Measurements from ENCODE around the gene SPTBN2.

SPTBN2 gene

DNA sequence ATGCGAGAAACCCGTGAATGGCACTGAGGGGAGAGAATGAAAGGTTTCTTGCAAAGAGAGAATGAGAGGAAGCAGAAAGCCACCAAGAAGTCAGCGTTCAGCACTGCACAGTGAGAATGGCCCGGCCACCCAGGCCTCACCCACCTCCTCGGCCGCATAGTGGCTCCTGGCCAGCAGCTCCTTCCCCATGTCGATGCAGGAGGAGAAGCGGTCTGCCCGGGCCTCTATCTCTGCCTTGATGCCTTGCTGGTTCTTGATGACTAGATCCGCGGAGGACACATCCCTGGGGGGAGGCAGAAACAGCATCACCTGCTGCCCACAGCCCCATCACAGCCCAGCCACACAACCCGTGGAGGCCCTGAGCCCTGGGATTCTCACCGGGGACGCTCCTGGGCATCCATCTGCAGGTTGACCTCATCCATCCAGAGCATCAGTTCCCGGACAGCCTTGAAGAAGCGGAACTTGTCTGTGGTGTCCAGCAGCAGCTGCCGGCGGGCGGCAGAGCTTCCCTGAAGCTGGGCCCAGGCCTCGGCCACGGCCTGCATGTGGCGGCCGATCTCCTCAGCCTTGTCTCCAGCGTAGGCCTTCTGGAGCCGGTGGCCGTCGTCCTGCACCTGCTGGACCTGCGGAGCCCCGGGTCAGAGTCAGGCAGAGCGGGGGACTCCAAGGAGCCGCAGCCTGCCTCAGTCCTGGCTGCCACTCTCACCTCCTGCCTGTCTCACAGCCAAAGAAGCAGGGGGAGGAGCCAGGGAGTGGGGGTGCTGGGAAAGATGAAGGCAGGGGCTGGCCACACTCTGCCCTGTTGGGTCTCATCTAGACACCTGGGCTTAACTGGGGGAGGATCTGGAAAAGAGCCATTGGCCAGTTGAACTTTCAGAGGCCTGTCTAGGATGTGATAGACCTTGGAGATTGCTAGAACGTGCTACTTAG is 39.1 kb downstream of the SPTBN2 start:
- Histone ChIP-seq H2AFZ (ENCODE audit: low read depth, low read length, severe bottlenecking) (no peak overlapping the region), H3K36me3 (ENCODE audit: low read length) (no peaks in the 10 kb centered on the region), H3K79me2 (ENCODE audit: insufficient read depth, low read length) (no peaks in the 10 kb centered on the region), H3K9me3 (ENCODE audit: insufficient read depth, low read length) (no peaks in the 10 kb centered on the region), H4K20me1 (ENCODE audit: low read depth, low read length) (no peaks in the 10 kb centered on the region), H3K9ac (ENCODE audit: low read length) (no peak overlapping the region), H3K27me3 (ENCODE audit: low read length) (no peaks in the 10 kb centered on the region), H3F3A (ENCODE audit: insufficient read depth) (no peaks in the 10 kb centered on the region), H3K4me2 (ENCODE audit: low read depth, low read length, poor library complexity, severe bottlenecking) (no peak overlapping the region), H3K27ac (ENCODE audit: low read depth, low read length) (no peak overlapping the region), H3K4me3 (ENCODE audit: insufficient read depth, low read length, poor library complexity, severe bottlenecking) (no peak overlapping the region), H3K9me2 (replicated peaks; ENCODE audit: insufficient read depth, low read length) (no peaks in the 10 kb centered on the region)
- TF ChIP-seq, protein P1, sequence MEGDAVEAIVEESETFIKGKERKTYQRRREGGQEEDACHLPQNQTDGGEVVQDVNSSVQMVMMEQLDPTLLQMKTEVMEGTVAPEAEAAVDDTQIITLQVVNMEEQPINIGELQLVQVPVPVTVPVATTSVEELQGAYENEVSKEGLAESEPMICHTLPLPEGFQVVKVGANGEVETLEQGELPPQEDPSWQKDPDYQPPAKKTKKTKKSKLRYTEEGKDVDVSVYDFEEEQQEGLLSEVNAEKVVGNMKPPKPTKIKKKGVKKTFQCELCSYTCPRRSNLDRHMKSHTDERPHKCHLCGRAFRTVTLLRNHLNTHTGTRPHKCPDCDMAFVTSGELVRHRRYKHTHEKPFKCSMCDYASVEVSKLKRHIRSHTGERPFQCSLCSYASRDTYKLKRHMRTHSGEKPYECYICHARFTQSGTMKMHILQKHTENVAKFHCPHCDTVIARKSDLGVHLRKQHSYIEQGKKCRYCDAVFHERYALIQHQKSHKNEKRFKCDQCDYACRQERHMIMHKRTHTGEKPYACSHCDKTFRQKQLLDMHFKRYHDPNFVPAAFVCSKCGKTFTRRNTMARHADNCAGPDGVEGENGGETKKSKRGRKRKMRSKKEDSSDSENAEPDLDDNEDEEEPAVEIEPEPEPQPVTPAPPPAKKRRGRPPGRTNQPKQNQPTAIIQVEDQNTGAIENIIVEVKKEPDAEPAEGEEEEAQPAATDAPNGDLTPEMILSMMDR (IDR thresholded peaks at IDR 0.05; ENCODE audit: insufficient read depth, low read length, poor library complexity, severe bottlenecking): no peak
- no peak for TF ChIP-seq EZH2phosphoT487 (conservative IDR thresholded peaks at IDR 0.05; ENCODE audit: low read length)

DNA sequence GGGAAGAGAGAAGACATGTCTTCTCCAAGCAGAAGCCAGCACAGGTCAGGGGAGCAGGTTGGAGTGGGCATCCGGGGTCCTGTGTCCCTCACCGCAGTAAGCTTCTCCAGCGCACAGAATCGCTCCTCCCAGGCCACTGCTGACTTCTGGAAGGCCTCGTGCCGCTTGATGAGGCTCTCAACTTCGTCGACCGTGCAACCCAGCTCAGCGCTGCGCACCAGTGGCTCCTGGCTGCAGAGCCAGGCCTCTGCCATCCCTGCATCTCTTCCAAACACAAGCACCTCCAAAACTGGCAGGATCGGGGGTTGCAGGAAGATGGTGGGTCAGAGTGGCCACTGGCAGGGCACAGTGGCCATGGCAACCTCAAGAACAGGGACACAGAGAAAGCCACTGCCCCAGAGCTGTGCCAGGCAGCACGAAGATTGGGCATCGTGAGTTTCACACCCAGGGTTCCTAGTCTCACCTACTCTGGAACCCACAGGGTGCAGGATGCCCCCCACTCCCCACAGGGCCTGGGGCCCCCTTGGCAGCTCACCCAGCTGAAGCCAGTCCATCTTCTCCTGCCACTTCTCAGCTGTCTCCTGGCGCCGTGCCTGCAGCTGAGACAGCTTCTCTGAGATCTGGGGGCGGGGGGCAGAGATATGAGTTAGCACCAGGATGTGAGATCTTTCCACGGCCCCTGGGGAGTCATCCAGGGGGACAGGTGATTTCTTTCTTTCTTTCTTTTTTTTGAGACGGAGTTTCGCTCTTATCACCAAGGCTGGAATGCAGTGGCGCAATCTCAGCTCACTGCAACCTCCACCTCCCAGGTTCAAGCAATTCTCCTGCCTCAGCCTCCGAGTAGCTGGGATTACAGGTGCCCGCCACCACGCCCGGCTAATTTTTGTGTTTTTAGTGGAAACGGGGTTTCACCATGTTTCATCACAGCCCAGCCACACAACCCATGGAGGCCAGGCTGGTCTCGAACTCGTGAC is 40.2 kb downstream of the SPTBN2 start:
- H3K4me3 ChIP-seq (ENCODE audit: insufficient read depth, low read length, poor library complexity, severe bottlenecking): no peak overlapping the region
- no peak overlapping the region for H3K27ac ChIP-seq (ENCODE audit: low read depth, low read length)
- no peaks in the 10 kb centered on the region for H3K27me3 ChIP-seq (ENCODE audit: low read length)
- H3K79me2 ChIP-seq (ENCODE audit: insufficient read depth, low read length): no peaks in the 10 kb centered on the region
- TF ChIP-seq, protein P1 (IDR thresholded peaks at IDR 0.05; ENCODE audit: insufficient read depth, low read length, poor library complexity, severe bottlenecking): no peak
- no peak for TF ChIP-seq EZH2phosphoT487 (conservative IDR thresholded peaks at IDR 0.05; ENCODE audit: low read length)
- H4K20me1 ChIP-seq (ENCODE audit: low read depth, low read length): no peaks in the 10 kb centered on the region
- H3K9me3 ChIP-seq (ENCODE audit: insufficient read depth, low read length): no peaks in the 10 kb centered on the region
- H3F3A ChIP-seq (ENCODE audit: insufficient read depth): no peaks in the 10 kb centered on the region
- no peak overlapping the region for H2AFZ ChIP-seq (ENCODE audit: low read depth, low read length, severe bottlenecking)
- no peaks in the 10 kb centered on the region for H3K36me3 ChIP-seq (ENCODE audit: low read length)
- H3K4me2 ChIP-seq (ENCODE audit: low read depth, low read length, poor library complexity, severe bottlenecking): no peak overlapping the region
- no peak overlapping the region for H3K9ac ChIP-seq (ENCODE audit: low read length)
- no peaks in the 10 kb centered on the region for H3K9me2 ChIP-seq (replicated peaks; ENCODE audit: insufficient read depth, low read length)

DNA sequence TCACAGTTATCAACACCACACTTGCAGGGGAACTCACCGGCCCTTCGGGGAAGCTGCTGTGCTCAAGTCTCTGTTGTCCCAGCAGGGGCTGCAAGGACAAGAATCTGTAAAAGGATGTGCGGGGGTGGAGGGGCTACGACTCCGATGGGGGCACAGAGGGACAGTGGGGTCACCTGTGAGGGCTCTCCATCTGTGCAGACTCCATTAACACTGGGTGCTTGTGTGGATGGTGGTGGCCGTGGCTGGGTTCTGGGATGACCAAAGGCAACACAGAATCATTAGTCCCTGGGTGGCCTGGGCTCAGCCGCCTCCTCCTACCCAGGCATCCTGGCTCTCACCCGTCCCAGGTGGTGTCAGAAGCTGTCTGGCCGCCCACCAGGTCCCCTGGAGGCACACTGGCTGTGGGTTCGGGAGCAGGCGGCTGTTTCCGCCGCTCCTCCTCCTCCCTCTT is 41.2 kb downstream of the SPTBN2 start:
- H3K79me2 ChIP-seq (ENCODE audit: insufficient read depth, low read length): no peaks in the 10 kb centered on the region
- no peaks in the 10 kb centered on the region for H3K27me3 ChIP-seq (ENCODE audit: low read length)
- no peak overlapping the region for H3K4me2 ChIP-seq (ENCODE audit: low read depth, low read length, poor library complexity, severe bottlenecking)
- no peak for TF ChIP-seq EZH2phosphoT487 (conservative IDR thresholded peaks at IDR 0.05; ENCODE audit: low read length)
- TF ChIP-seq, protein P1 (IDR thresholded peaks at IDR 0.05; ENCODE audit: insufficient read depth, low read length, poor library complexity, severe bottlenecking): no peak
- no peaks in the 10 kb centered on the region for H3K36me3 ChIP-seq (ENCODE audit: low read length)
- no peak overlapping the region for H3K27ac ChIP-seq (ENCODE audit: low read depth, low read length)
- no peaks in the 10 kb centered on the region for H4K20me1 ChIP-seq (ENCODE audit: low read depth, low read length)
- H3K9ac ChIP-seq (ENCODE audit: low read length): no peak overlapping the region
- no peaks in the 10 kb centered on the region for H3K9me2 ChIP-seq (replicated peaks; ENCODE audit: insufficient read depth, low read length)
- no peak overlapping the region for H2AFZ ChIP-seq (ENCODE audit: low read depth, low read length, severe bottlenecking)
- no peaks in the 10 kb centered on the region for H3K9me3 ChIP-seq (ENCODE audit: insufficient read depth, low read length)
- no peak overlapping the region for H3K4me3 ChIP-seq (ENCODE audit: insufficient read depth, low read length, poor library complexity, severe bottlenecking)
- H3F3A ChIP-seq (ENCODE audit: insufficient read depth): no peaks in the 10 kb centered on the region

All from SU-DHL-6 (cell line).